ENCODE results near the gene METTL8. TPM values are rescaled to one million over a fixed set of nuclear protein-coding genes. Genes with fewer than 3 reads are reported as not detected.

The METTL8 gene
- total and polyA plus RNA-seq, 2 experiments from 2014 or later, result 16.8 to 30.5 TPM

DNA sequence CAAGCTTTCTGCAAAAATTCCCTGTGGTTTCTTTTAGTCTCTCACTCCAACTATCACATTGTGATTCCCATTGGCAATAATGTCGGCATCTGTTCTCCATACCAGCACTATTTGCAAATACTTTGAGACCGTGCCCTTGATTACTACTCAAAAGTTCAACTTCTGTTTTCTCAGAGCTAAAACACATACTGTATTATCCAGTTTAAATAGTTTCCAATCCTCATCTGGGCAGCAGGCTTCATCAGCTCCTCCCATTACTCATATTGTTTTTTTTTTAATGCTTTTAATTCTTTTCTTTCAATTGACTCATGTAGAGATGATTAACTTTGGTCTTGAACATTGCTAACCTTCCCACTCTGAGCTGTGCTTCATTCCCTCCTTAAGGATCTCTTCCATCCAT is 135.8 kb downstream of the METTL8 start:
- Histone ChIP-seq H3K4me2 (no peak overlapping the region), H3K9me2 (replicated peaks; ENCODE audit: insufficient read depth) (no peaks in the 10 kb centered on the region), H3K4me3 (no peak overlapping the region), H3K79me2 (no peaks in the 10 kb centered on the region), H3K27me3 (no peaks in the 10 kb centered on the region), H3K4me1 (ENCODE audit: insufficient read depth) (no peaks in the 10 kb centered on the region), H3K27ac (no peak overlapping the region), H3K9me3 (ENCODE audit: low read depth) (no peaks in the 10 kb centered on the region), H4K20me1 (ENCODE audit: insufficient read depth, poor library complexity, severe bottlenecking) (no peaks in the 10 kb centered on the region), H3K36me3 (replicated peaks; ENCODE audit: insufficient read depth, low read depth) (no peaks in the 10 kb centered on the region), H2AFZ (no peak overlapping the region)
- DNase-seq (ENCODE audit: low spot score), result no peak
- TF ChIP-seq EZH2 (IDR thresholded peaks at IDR 0.05; ENCODE audit: borderline replicate concordance), result no peak
- TF ChIP-seq, protein P1, sequence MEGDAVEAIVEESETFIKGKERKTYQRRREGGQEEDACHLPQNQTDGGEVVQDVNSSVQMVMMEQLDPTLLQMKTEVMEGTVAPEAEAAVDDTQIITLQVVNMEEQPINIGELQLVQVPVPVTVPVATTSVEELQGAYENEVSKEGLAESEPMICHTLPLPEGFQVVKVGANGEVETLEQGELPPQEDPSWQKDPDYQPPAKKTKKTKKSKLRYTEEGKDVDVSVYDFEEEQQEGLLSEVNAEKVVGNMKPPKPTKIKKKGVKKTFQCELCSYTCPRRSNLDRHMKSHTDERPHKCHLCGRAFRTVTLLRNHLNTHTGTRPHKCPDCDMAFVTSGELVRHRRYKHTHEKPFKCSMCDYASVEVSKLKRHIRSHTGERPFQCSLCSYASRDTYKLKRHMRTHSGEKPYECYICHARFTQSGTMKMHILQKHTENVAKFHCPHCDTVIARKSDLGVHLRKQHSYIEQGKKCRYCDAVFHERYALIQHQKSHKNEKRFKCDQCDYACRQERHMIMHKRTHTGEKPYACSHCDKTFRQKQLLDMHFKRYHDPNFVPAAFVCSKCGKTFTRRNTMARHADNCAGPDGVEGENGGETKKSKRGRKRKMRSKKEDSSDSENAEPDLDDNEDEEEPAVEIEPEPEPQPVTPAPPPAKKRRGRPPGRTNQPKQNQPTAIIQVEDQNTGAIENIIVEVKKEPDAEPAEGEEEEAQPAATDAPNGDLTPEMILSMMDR (IDR thresholded peaks at IDR 0.05; ENCODE audit: poor library complexity), result no peak
- WGBS (ENCODE audit: low lambda C conversion rate, missing lambda C conversion rate), result 97% methylated on average over 2 of the region's 2 CpGs

DNA sequence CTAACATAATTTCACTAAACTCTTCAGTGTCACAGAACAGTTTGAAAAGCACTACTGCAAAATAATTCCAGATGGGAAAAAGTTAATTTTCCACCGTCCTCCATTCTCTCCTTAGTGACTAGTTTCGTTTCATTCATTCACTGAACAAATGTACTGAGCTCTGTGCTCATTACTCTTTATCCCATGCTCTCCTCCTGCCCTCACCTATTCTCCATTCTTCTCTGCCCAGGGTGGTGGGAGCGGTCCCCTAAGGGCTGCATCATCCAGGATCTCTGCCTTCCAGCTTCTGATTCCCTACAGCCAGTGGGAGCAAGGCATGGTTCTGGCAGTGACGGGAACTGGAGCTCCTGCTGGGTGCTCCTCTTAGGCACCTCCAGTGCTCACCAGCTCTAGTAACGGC is 139.2 kb downstream of the METTL8 start:
- no peak for TF ChIP-seq EZH2 (IDR thresholded peaks at IDR 0.05; ENCODE audit: borderline replicate concordance)
- TF ChIP-seq EZH2phosphoT487 (IDR thresholded peaks at IDR 0.05; ENCODE audit: low read depth, severe bottlenecking, unreplicated experiment), result no peak
- TF ChIP-seq, protein P1 (IDR thresholded peaks at IDR 0.05; ENCODE audit: poor library complexity), result no peak
- Histone ChIP-seq H3K4me3 (no peak overlapping the region), H3K36me3 (replicated peaks; ENCODE audit: insufficient read depth, low read depth) (no peaks in the 10 kb centered on the region), H3K79me2 (no peaks in the 10 kb centered on the region), H2AFZ (no peak overlapping the region), H3K9me2 (replicated peaks; ENCODE audit: insufficient read depth) (no peaks in the 10 kb centered on the region), H4K20me1 (ENCODE audit: insufficient read depth, poor library complexity, severe bottlenecking) (no peaks in the 10 kb centered on the region), H3K9me3 (ENCODE audit: low read depth) (no peaks in the 10 kb centered on the region), H3K27ac (no peak overlapping the region), H3K4me1 (ENCODE audit: insufficient read depth) (no peaks in the 10 kb centered on the region), H3K27me3 (no peaks in the 10 kb centered on the region), H3K4me2 (no peak overlapping the region)
- WGBS (ENCODE audit: low lambda C conversion rate, missing lambda C conversion rate), result 97% methylated on average over 5 of the region's 5 CpGs
- no peak for DNase-seq (ENCODE audit: low spot score)

DNA sequence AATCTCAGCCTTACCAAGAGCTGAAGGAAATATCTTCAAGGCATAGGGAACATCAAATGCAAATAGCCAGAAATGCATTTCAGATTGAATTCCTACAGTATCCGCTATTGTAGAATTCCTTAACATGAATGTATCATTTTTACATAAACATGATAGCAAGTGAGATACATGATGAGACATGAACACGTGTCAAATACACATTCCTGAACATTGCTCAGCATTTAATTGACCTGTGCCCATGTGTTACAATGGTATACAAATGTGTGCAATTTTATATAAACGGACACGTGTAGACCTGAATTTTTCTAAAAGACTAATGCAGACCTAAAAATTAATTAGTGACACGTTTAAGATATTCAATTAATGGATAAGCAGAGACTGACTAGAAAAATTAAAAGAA is 140.1 kb downstream of the METTL8 start:
- no peak for DNase-seq (ENCODE audit: low spot score)
- H3K27ac ChIP-seq, result no peak overlapping the region
- H3K4me2 ChIP-seq, result no peak overlapping the region
- no peaks in the 10 kb centered on the region for H3K9me3 ChIP-seq (ENCODE audit: low read depth)
- no peak overlapping the region for H3K4me3 ChIP-seq
- H2AFZ ChIP-seq, result no peak overlapping the region
- TF ChIP-seq, protein P1 (IDR thresholded peaks at IDR 0.05; ENCODE audit: poor library complexity), result no peak
- TF ChIP-seq EZH2 (IDR thresholded peaks at IDR 0.05; ENCODE audit: borderline replicate concordance) (no peak), EZH2phosphoT487 (IDR thresholded peaks at IDR 0.05; ENCODE audit: low read depth, severe bottlenecking, unreplicated experiment) (no peak)
- no peaks in the 10 kb centered on the region for H3K79me2 ChIP-seq
- WGBS (ENCODE audit: low lambda C conversion rate, missing lambda C conversion rate), result 89% methylated on average over 5 of the region's 5 CpGs
- H3K4me1 ChIP-seq (ENCODE audit: insufficient read depth), result no peaks in the 10 kb centered on the region
- no peaks in the 10 kb centered on the region for H3K27me3 ChIP-seq
- H3K36me3 ChIP-seq (replicated peaks; ENCODE audit: insufficient read depth, low read depth), result no peaks in the 10 kb centered on the region
- no peaks in the 10 kb centered on the region for H4K20me1 ChIP-seq (ENCODE audit: insufficient read depth, poor library complexity, severe bottlenecking)
- no peaks in the 10 kb centered on the region for H3K9me2 ChIP-seq (replicated peaks; ENCODE audit: insufficient read depth)

DNA sequence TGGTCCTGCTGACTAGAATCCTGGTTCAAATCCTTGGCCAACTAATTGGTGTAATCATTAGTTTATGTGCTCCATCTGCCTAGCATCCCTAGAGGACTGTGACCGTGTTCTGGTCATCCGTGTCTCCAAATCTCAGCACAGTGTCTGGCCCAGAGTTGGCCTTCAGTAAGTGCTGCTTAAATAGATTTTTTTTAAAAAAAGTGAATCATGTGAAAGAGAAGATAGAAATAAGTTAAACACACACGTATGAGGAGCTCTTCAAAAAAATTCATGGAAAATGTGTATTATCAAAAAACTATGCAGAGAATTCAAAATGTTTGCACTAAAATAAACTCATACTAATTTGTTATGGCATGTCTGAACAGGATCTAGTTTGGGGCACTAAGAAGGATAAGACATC is 143.8 kb downstream of the METTL8 start:
- Histone ChIP-seq H3K79me2 (no peaks in the 10 kb centered on the region), H3K9me3 (ENCODE audit: low read depth) (no peaks in the 10 kb centered on the region), H3K4me1 (ENCODE audit: insufficient read depth) (peaks cover 7% of the 10 kb centered on the region), H3K27ac (no peak overlapping the region), H2AFZ (no peak overlapping the region), H3K4me3 (no peak overlapping the region), H3K27me3 (no peaks in the 10 kb centered on the region), H3K36me3 (replicated peaks; ENCODE audit: insufficient read depth, low read depth) (no peaks in the 10 kb centered on the region), H3K9me2 (replicated peaks; ENCODE audit: insufficient read depth) (no peaks in the 10 kb centered on the region), H3K4me2 (no peak overlapping the region), H4K20me1 (ENCODE audit: insufficient read depth, poor library complexity, severe bottlenecking) (no peaks in the 10 kb centered on the region)
- no peak for TF ChIP-seq EZH2 (IDR thresholded peaks at IDR 0.05; ENCODE audit: borderline replicate concordance)
- TF ChIP-seq, protein P1 (IDR thresholded peaks at IDR 0.05; ENCODE audit: poor library complexity), result no peak
- TF ChIP-seq EZH2phosphoT487 (IDR thresholded peaks at IDR 0.05; ENCODE audit: low read depth, severe bottlenecking, unreplicated experiment), result no peak
- WGBS (ENCODE audit: low lambda C conversion rate, missing lambda C conversion rate), result 74% methylated on average over 3 of the region's 3 CpGs
- DNase-seq (ENCODE audit: low spot score), result no peak
